HepG2 (cell line): ENCODE data around the gene ITM2B. TPM values are rescaled to one million over a fixed set of nuclear protein-coding genes. Genes with fewer than 3 reads are reported as not detected.

Experiments used
- ETS1 ChIP-seq: sonication (generic); formaldehyde crosslinking; IDR thresholded peaks from 2 replicates; pipeline ENCODE4 v1.4.0; 2020; ENCODE audit warnings: missing genetic modification reagents
- KLF13 ChIP-seq: sonication (generic); formaldehyde crosslinking; IDR thresholded peaks from 2 replicates; pipeline ENCODE4 v1.4.0; 2020; ENCODE audit warnings: mild to moderate bottlenecking, missing genetic modification reagents
- NR2C2 ChIP-seq: sonication (generic); formaldehyde crosslinking; IDR thresholded peaks from 2 replicates; pipeline ENCODE4 v1.4.0; 2020; ENCODE audit warnings: missing genetic modification reagents, mild to moderate bottlenecking, moderate library complexity, borderline replicate concordance
- PBX3 ChIP-seq: sonication (generic); formaldehyde crosslinking; IDR thresholded peaks from 2 replicates; pipeline ENCODE4 v1.8.1; 2023; ENCODE audit warnings: missing genetic modification reagents, inconsistent platforms, borderline replicate concordance
- SALL1 ChIP-seq: sonication (generic); formaldehyde crosslinking; IDR thresholded peaks from 2 replicates; pipeline ENCODE4 v1.8.0; 2022; ENCODE audit warnings: mild to moderate bottlenecking, missing genetic modification reagents
- TSC22D2 ChIP-seq: sonication (generic); formaldehyde crosslinking; IDR thresholded peaks from 2 replicates; pipeline ENCODE4 v1.5.1; 2020; ENCODE audit warnings: missing genetic modification reagents, mild to moderate bottlenecking, borderline replicate concordance
- ZNF263 ChIP-seq: sonication (generic); formaldehyde crosslinking; IDR thresholded peaks from 2 replicates; pipeline ENCODE4 v1.4.0; 2020; ENCODE audit warnings: missing genetic modification reagents
- ZNF335 ChIP-seq: sonication (generic); formaldehyde crosslinking; IDR thresholded peaks from 2 replicates; pipeline ENCODE4 v1.4.0; 2020; ENCODE audit warnings: missing genetic modification reagents
- ZNF629 ChIP-seq: sonication (generic); formaldehyde crosslinking; conservative IDR thresholded peaks from 2 replicates; pipeline ENCODE4 v1.5.0; 2020; ENCODE audit warnings: missing genetic modification reagents
- ZNF775 ChIP-seq: sonication (generic); formaldehyde crosslinking; IDR thresholded peaks from 2 replicates; pipeline ENCODE4 v1.4.0; 2020; ENCODE audit warnings: missing genetic modification reagents, mild to moderate bottlenecking, moderate library complexity, borderline replicate concordance
- ZNF788 ChIP-seq: sonication (generic); formaldehyde crosslinking; IDR thresholded peaks from 2 replicates; pipeline ENCODE4 v1.5.0; 2020; ENCODE audit warnings: mild to moderate bottlenecking, missing genetic modification reagents, borderline replicate concordance
- polyA plus RNA-seq, 8 experiments: library from polyadenylated mRNA; depleted of rRNA in 3 of 8; stranded (reverse) in 7 of 8; unstranded in 1 of 8; fragments of >200 nt; fragmentation: Illumina TruSeq in 4 of 8; extraction: Trizol in 4 of 8; gene quantifications; 2 replicates each; pipeline versions ENCODE4 v1.2.1 to v1.2.3, GENCODE V29; 2011 to 2016; ENCODE audit warnings: low read depth in 4 of 8, missing spikeins in 1 of 8, mixed read lengths in 1 of 8; ENCODE audit not compliant: insufficient read depth in 1 of 8
- total RNA-seq, 5 experiments: library from RNA; depleted of rRNA; stranded (reverse); fragments of >200 nt; fragmentation: Illumina TruSeq; extraction: Trizol; gene quantifications; 2 replicates each; pipeline ENCODE4 v1.2.3, GENCODE V29; 2016; ENCODE audit warnings: low read depth in 1 of 5
- TF ChIP-seq, protein P1 (sequence below): sonication (generic); formaldehyde crosslinking; IDR thresholded peaks from one replicate; pipeline ENCODE4 v1.5.1; 2020; ENCODE audit warnings: mild to moderate bottlenecking, missing genetic modification reagents; ENCODE audit errors: not compliant biosample characterization
- TF ChIP-seq, protein P2 (sequence below): sonication (generic); formaldehyde crosslinking; conservative IDR thresholded peaks from 2 replicates; pipeline ENCODE4 v1.8.0; 2022; ENCODE audit warnings: low read depth, missing genetic modification reagents
- TF ChIP-seq, protein P3 (sequence below): sonication (generic); formaldehyde crosslinking; IDR thresholded peaks from 2 replicates; pipeline ENCODE4 v1.4.0; 2020; ENCODE audit warnings: missing genetic modification reagents, mild to moderate bottlenecking, borderline replicate concordance

The ITM2B gene
- total and polyA plus RNA-seq, 2 of the 13 experiments (the other 11 are each of a cell fraction or from before 2014, with no cell fraction given): 158 to 373 TPM

GRCh38 chr13:48253849-48254248 is 20.8 kb downstream of the ITM2B start (continued):
- TF ChIP-seq SALL1: peak; percentile 18; the same call in 1 of the 2 replicates
- TF ChIP-seq, protein P1, sequence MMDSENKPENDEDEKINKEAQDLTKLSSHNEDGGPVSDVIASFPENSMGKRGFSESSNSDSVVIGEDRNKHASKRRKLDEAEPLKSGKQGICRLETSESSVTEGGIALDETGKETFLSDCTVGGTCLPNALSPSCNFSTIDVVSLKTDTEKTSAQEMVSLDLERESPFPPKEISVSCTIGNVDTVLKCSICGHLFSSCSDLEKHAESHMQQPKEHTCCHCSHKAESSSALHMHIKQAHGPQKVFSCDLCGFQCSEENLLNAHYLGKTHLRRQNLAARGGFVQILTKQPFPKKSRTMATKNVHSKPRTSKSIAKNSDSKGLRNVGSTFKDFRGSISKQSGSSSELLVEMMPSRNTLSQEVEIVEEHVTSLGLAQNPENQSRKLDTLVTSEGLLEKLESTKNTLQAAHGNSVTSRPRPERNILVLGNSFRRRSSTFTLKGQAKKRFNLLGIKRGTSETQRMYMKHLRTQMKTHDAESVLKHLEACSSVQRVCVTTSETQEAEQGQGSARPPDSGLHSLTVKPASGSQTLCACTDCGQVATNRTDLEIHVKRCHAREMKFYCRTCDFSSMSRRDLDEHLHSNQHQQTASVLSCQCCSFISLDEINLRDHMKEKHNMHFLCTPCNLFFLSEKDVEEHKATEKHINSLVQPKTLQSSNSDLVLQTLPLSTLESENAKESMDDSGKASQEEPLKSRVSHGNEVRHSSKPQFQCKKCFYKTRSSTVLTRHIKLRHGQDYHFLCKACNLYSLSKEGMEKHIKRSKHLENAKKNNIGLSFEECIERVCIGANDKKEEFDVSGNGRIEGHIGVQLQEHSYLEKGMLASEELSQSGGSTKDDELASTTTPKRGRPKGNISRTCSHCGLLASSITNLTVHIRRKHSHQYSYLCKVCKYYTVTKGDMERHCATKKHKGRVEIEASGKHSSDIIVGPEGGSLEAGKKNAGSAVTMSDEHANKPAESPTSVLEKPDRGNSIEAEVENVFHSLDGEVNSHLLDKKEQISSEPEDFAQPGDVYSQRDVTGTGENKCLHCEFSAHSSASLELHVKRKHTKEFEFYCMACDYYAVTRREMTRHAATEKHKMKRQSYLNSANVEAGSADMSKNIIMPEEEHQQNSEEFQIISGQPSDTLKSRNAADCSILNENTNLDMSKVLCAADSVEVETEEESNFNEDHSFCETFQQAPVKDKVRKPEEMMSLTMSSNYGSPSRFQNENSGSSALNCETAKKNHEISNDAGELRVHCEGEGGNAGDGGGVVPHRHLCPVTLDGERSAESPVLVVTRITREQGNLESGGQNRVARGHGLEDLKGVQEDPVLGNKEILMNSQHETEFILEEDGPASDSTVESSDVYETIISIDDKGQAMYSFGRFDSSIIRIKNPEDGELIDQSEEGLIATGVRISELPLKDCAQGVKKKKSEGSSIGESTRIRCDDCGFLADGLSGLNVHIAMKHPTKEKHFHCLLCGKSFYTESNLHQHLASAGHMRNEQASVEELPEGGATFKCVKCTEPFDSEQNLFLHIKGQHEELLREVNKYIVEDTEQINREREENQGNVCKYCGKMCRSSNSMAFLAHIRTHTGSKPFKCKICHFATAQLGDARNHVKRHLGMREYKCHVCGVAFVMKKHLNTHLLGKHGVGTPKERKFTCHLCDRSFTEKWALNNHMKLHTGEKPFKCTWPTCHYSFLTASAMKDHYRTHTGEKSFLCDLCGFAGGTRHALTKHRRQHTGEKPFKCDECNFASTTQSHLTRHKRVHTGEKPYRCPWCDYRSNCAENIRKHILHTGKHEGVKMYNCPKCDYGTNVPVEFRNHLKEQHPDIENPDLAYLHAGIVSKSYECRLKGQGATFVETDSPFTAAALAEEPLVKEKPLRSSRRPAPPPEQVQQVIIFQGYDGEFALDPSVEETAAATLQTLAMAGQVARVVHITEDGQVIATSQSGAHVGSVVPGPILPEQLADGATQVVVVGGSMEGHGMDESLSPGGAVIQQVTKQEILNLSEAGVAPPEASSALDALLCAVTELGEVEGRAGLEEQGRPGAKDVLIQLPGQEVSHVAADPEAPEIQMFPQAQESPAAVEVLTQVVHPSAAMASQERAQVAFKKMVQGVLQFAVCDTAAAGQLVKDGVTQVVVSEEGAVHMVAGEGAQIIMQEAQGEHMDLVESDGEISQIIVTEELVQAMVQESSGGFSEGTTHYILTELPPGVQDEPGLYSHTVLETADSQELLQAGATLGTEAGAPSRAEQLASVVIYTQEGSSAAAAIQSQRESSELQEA: no peak
- no peak for TF ChIP-seq ZNF629 (CRISPR knock-in tag)
- no peak for TF ChIP-seq PBX3 (CRISPR knock-in tag)
- TF ChIP-seq, protein P2, sequence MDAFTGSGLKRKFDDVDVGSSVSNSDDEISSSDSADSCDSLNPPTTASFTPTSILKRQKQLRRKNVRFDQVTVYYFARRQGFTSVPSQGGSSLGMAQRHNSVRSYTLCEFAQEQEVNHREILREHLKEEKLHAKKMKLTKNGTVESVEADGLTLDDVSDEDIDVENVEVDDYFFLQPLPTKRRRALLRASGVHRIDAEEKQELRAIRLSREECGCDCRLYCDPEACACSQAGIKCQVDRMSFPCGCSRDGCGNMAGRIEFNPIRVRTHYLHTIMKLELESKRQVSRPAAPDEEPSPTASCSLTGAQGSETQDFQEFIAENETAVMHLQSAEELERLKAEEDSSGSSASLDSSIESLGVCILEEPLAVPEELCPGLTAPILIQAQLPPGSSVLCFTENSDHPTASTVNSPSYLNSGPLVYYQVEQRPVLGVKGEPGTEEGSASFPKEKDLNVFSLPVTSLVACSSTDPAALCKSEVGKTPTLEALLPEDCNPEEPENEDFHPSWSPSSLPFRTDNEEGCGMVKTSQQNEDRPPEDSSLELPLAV (CRISPR knock-in tag): no peak
- no peak for TF ChIP-seq ZNF775 (CRISPR knock-in tag)
- no peak for TF ChIP-seq KLF13 (CRISPR knock-in tag)
- TF ChIP-seq ZNF788 (CRISPR knock-in tag): no peak
- no peak for TF ChIP-seq TSC22D2
- TF ChIP-seq ETS1 (CRISPR knock-in tag): no peak
- TF ChIP-seq ZNF335 (CRISPR knock-in tag): no peak
- no peak for TF ChIP-seq ZNF263 (CRISPR knock-in tag)
- no peak for TF ChIP-seq NR2C2
- TF ChIP-seq, protein P3, sequence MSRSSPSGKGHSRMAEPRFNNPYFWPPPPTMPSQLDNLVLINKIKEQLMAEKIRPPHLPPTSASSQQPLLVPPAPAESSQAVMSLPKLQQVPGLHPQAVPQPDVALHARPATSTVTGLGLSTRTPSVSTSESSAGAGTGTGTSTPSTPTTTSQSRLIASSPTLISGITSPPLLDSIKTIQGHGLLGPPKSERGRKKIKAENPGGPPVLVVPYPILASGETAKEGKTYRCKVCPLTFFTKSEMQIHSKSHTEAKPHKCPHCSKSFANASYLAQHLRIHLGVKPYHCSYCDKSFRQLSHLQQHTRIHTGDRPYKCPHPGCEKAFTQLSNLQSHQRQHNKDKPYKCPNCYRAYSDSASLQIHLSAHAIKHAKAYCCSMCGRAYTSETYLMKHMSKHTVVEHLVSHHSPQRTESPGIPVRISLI: peak; percentile 87
